ENCODE results near the gene CHCHD3. TPM values are rescaled to one million over a fixed set of nuclear protein-coding genes. Genes with fewer than 3 reads are reported as not detected.

CHCHD3 gene
- total and polyA plus RNA-seq, 2 of the 4 experiments (the other 2 are of a cell fraction) = 56.9 to 141 TPM

DNA sequence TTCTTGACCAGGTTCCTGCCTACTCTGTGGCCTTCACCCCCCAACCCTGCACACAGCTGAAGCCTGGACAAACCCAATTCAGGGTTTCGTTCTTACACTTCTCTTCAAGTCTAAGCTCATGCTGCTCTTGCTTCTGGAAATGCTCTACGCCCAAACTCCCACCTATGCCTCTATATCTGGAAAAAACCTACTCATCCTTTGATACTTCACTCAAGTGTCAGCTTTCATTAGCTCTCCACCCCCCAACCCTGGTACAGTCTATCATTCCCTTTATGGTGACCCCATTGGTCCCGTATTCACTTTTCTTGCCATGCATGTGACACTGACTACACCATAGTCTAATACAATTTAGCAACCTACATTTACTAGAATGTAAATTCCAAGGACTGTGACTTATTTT is 284.7 kb downstream of the CHCHD3 start:
- no peak for TF ChIP-seq RAD21 (IDR thresholded peaks at IDR 0.05; ENCODE audit: low read length)
- no peak for TF ChIP-seq CEBPB (IDR thresholded peaks at IDR 0.05; ENCODE audit: low read depth, low read length)
- no peak for TF ChIP-seq RCOR1 (IDR thresholded peaks at IDR 0.05; ENCODE audit: insufficient replicate concordance, low read length)
- TF ChIP-seq NFE2L2 (IDR thresholded peaks at IDR 0.05; ENCODE audit: low read depth, low read length) = no peak
- no peak for TF ChIP-seq CHD1 (IDR thresholded peaks at IDR 0.05; ENCODE audit: low read depth, low read length)
- no peak for TF ChIP-seq RFX5 (IDR thresholded peaks at IDR 0.05; ENCODE audit: low read depth, low read length)
- TF ChIP-seq FOS (IDR thresholded peaks at IDR 0.05; ENCODE audit: low read depth, low read length) = no peak
- no peak for TF ChIP-seq MAFK (IDR thresholded peaks at IDR 0.05; ENCODE audit: low read depth, low read length)
- TF ChIP-seq SMC3 (IDR thresholded peaks at IDR 0.05; ENCODE audit: low read depth, low read length) = no peak
- TF ChIP-seq, protein P1, sequence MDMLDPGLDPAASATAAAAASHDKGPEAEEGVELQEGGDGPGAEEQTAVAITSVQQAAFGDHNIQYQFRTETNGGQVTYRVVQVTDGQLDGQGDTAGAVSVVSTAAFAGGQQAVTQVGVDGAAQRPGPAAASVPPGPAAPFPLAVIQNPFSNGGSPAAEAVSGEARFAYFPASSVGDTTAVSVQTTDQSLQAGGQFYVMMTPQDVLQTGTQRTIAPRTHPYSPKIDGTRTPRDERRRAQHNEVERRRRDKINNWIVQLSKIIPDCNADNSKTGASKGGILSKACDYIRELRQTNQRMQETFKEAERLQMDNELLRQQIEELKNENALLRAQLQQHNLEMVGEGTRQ (IDR thresholded peaks at IDR 0.05; ENCODE audit: low read depth, low read length) = no peak
- no peak for TF ChIP-seq MAZ (IDR thresholded peaks at IDR 0.05; ENCODE audit: borderline replicate concordance, low read depth, low read length)
- TF ChIP-seq, protein P2, sequence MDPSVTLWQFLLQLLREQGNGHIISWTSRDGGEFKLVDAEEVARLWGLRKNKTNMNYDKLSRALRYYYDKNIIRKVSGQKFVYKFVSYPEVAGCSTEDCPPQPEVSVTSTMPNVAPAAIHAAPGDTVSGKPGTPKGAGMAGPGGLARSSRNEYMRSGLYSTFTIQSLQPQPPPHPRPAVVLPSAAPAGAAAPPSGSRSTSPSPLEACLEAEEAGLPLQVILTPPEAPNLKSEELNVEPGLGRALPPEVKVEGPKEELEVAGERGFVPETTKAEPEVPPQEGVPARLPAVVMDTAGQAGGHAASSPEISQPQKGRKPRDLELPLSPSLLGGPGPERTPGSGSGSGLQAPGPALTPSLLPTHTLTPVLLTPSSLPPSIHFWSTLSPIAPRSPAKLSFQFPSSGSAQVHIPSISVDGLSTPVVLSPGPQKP (IDR thresholded peaks at IDR 0.05; ENCODE audit: borderline replicate concordance, low read depth, low read length) = no peak
- TF ChIP-seq BHLHE40 (IDR thresholded peaks at IDR 0.05; ENCODE audit: low read depth, low read length) = no peak
- TF ChIP-seq CTCF (conservative IDR thresholded peaks at IDR 0.05; ENCODE audit: low read depth, low read length) = no peak
- TF ChIP-seq MXI1 (IDR thresholded peaks at IDR 0.05; ENCODE audit: borderline replicate concordance, low read depth, low read length) = no peak
- no peak for TF ChIP-seq POLR2A (IDR thresholded peaks at IDR 0.05; ENCODE audit: low read depth, low read length)
- POLR2A ChIA-PET (ENCODE audit: unreplicated experiment) = no interaction called here

More for the DNA sequence above, 284.7 kb downstream of the CHCHD3 start:
- no peak overlapping the region for H2BK15ac ChIP-seq (ENCODE audit: low read depth, low read length)
- H2AK5ac ChIP-seq (ENCODE audit: low read depth, low read length) = no peak overlapping the region
- no peaks in the 10 kb centered on the region for H3K9me3 ChIP-seq (ENCODE audit: control insufficient read depth, insufficient read depth, low read length)
- DNase-seq (no peak), ATAC-seq (ENCODE audit: low read depth) (no peak)
- H3K9ac ChIP-seq (ENCODE audit: low read depth, low read length) = no peak overlapping the region
- no peak overlapping the region for H4K91ac ChIP-seq (ENCODE audit: insufficient read depth, low read depth, low read length)
- H3K4me2 ChIP-seq (ENCODE audit: low read depth, low read length) = no peak overlapping the region
- no peaks in the 10 kb centered on the region for H4K20me1 ChIP-seq (ENCODE audit: insufficient read depth, low read length)
- no peak overlapping the region for H4K5ac ChIP-seq (ENCODE audit: low read depth, low read length)
- H3K9me1 ChIP-seq (ENCODE audit: insufficient read depth, low read length) = no peaks in the 10 kb centered on the region; the same call in 1 of the 2 replicates
- no peak overlapping the region for H4K8ac ChIP-seq (ENCODE audit: low read depth in 2 of 2, low read length in 2 of 2)
- no peak overlapping the region for H2BK120ac ChIP-seq (ENCODE audit: low read depth, low read length)
- in situ Hi-C loops (cut with MboI; ENCODE audit: low sequenced_read_pairs) (no loop called here), intact Hi-C loops (cut with micrococcal nuclease) (no loop called here), dilution Hi-C loops (cut with HindIII; ENCODE audit: low sequenced_read_pairs, unreplicated experiment) (no loop called here)
- no peak overlapping the region for H2BK5ac ChIP-seq (ENCODE audit: low read depth, low read length, poor library complexity, severe bottlenecking)
- no peaks in the 10 kb centered on the region for H3K36me3 ChIP-seq (ENCODE audit: control insufficient read depth, insufficient read depth, low read length)
- peaks cover 6 to 9% of the 10 kb centered on the region in 2 experiments; a peak in 2 of 4 replicates for H3K79me1 ChIP-seq (ENCODE audit: low read depth in 1 of 2, low read length in 2 of 2)
- H3K4ac ChIP-seq (ENCODE audit: low read depth, low read length) = no peak overlapping the region
- no peak overlapping the region for H3K23ac ChIP-seq (ENCODE audit: low read depth, low read length)
- H3K14ac ChIP-seq (replicated peaks; ENCODE audit: low read depth, low read length) = no peak overlapping the region
- H3K4me1 ChIP-seq (ENCODE audit: control insufficient read depth, insufficient read depth, low read length) = peaks cover 2% of the 10 kb centered on the region; the same call in 1 of the 2 replicates
- CTCF ChIA-PET = no interaction called here
- BruUV-seq (replicated peaks) = no TSS peak
- H3K18ac ChIP-seq (ENCODE audit: low read depth, low read length) = no peak overlapping the region
- WGBS, 2 experiments (ENCODE audit: extremely low coverage in 2 of 2, insufficient read length in 1 of 2) = 100% methylated on average over 3 of the region's 3 CpGs; no CpG with 5 or more reads in 1 of the 2 experiments
- no peak overlapping the region for H3K27ac ChIP-seq (ENCODE audit: insufficient read depth, low read length)
- H3K27me3 ChIP-seq (ENCODE audit: control insufficient read depth, insufficient read depth, low read length) = no peaks in the 10 kb centered on the region
- H3K4me3 ChIP-seq (ENCODE audit: insufficient read depth, low read depth, low read length) = no peak overlapping the region
- no peak overlapping the region for H2AFZ ChIP-seq (replicated peaks; ENCODE audit: low read length, poor library complexity)
- no peak overlapping the region for H3K56ac ChIP-seq (ENCODE audit: extremely low read depth, insufficient read depth, low read length)
- H2AK9ac ChIP-seq (replicated peaks; ENCODE audit: low read depth, low read length, poor library complexity) = no peak overlapping the region
- no peak overlapping the region for H2BK20ac ChIP-seq (ENCODE audit: low read depth, low read length)
